Measurements from ENCODE around the gene MOBP.

DNA sequence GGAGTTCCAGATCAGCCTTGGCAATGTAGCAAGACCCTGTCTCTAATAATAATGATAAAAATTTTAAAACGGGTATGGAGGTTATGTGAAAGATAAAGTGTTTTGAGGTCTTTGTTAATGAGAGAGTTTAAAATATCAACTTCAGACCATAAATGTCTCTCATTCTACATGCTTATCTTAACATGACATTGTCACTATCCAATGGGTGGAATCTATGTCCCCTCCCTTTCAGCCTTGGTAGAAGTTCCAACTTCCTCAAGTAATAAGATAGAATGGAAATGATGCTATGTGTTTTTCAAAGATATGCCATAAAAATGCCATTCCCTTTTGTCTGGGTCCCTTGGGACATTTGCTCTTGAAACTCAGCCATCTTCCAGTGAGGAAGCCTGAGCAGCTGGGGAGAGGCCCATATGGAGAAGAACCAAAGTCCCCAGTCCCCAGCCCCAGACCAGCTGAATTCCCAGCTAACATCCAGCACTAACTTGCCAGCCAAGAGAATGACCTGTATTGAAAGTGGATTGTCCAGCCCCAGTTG is 44.0 kb upstream of the MOBP start:
- TF ChIP-seq CTCF (IDR thresholded peaks at IDR 0.05) (no peak), POLR2A (IDR thresholded peaks at IDR 0.05) (no peak)

Measured in adrenal gland (tissue), 5 donors.